H1 (cell line): ENCODE data around the gene CUTA. TPM values are rescaled to one million over a fixed set of nuclear protein-coding genes. Genes with fewer than 3 reads are reported as not detected.

Experiments used
- CTCF ChIA-PET: fragments of 300-600 bp; sonication (Branson Sonifier 250); formaldehyde crosslinking; loops from one replicate; lab custom pipeline; 2021; ENCODE audit not compliant: partially characterized antibody; lab: Charles Lee
- POLR2A ChIA-PET: fragments of 300-600 bp; sonication (Branson Sonifier 250); formaldehyde crosslinking; loops from one replicate; lab custom pipeline; 2021; ENCODE audit warnings: inconsistent platforms; ENCODE audit not compliant: partially characterized antibody; lab: Charles Lee
- DNase-seq, 2 experiments: peaks; one replicate each; pipeline versions ENCODE4 v3.0.0 to v3.0.0-alpha.2; 2010 to 2022; ENCODE audit warnings: low spot score in 2 of 2, low read depth in 1 of 2, mixed read lengths in 1 of 2
- FAIRE-seq: peaks from 2 replicates; lab custom pipeline; 2011; peaks lifted over from hg19 to GRCh38; lab: Jason Lieb, UNC
- H2AFZ ChIP-seq: 2 replicates; pipeline ENCODE4 v1.8.1; 2012; ENCODE audit warnings: low read length, inconsistent platforms
- H2AK5ac ChIP-seq: 2 replicates; pipeline ENCODE4 v1.6.1; 2013; ENCODE audit warnings: low read depth, low read length
- H2BK120ac ChIP-seq: replicated peaks from 2 replicates; pipeline ENCODE3; 2013; ENCODE audit warnings: low read depth, low read length, inconsistent platforms
- H2BK12ac ChIP-seq: 2 replicates; pipeline ENCODE4 v1.6.1; 2013; ENCODE audit warnings: low read depth, low read length
- H2BK15ac ChIP-seq: 2 replicates; pipeline ENCODE4 v1.6.1; 2013; ENCODE audit warnings: low read length
- H2BK20ac ChIP-seq: 2 replicates; pipeline ENCODE4 v1.6.1; 2013; ENCODE audit warnings: low read length
- H2BK5ac ChIP-seq: 2 replicates; pipeline ENCODE4 v1.6.1; 2013; ENCODE audit warnings: low read depth, low read length
- H3K14ac ChIP-seq: 2 replicates; pipeline ENCODE4 v1.6.1; 2013; ENCODE audit warnings: inconsistent platforms; ENCODE audit not compliant: insufficient read length
- H3K18ac ChIP-seq: 2 replicates; pipeline ENCODE4 v1.6.1; 2013; ENCODE audit warnings: low read length; ENCODE audit errors: extremely low read depth
- H3K23ac ChIP-seq: 2 replicates; pipeline ENCODE4 v1.6.1; 2013; ENCODE audit warnings: inconsistent platforms; ENCODE audit not compliant: insufficient read length
- H3K23me2 ChIP-seq: 2 replicates; pipeline ENCODE4 v1.6.1; 2013; ENCODE audit warnings: low read depth, low read length
- H3K27ac ChIP-seq: 2 replicates; pipeline ENCODE4 v1.6.1; 2011; ENCODE audit warnings: low read depth, low read length, inconsistent platforms
- H3K27me3 ChIP-seq, 4 experiments: replicated peaks in 1 of 4; 1 replicate in 1 of 4; 2 replicates in 3 of 4; pipeline versions ENCODE4 v1.6.1 to v1.8.1; 2011 to 2013; ENCODE audit warnings: low read length in 3 of 4, mild to moderate bottlenecking in 3 of 4, inconsistent platforms in 2 of 4, mixed read lengths in 2 of 4, moderate library complexity in 1 of 4; ENCODE audit not compliant: control insufficient read depth in 3 of 4, insufficient read depth in 3 of 4; ENCODE audit errors: extremely low read depth in 1 of 4
- H3K36me3 ChIP-seq, 4 experiments: 2 replicates each; pipeline versions ENCODE4 v1.6.1 to v1.8.1; 2011 to 2013; ENCODE audit warnings: mild to moderate bottlenecking in 4 of 4, low read length in 3 of 4, moderate library complexity in 2 of 4, control low read depth in 1 of 4, inconsistent platforms in 1 of 4; ENCODE audit not compliant: insufficient read depth in 4 of 4, control insufficient read depth in 2 of 4
- H3K4ac ChIP-seq: replicated peaks from 2 replicates; pipeline ENCODE3; 2013; ENCODE audit warnings: low read length, low read depth, mixed read lengths, inconsistent platforms; ENCODE audit not compliant: insufficient read length
- H3K4me1 ChIP-seq, 4 experiments: replicated peaks in 1 of 4; 1 replicate in 1 of 4; 2 replicates in 3 of 4; pipeline versions ENCODE4 v1.6.1 to v1.8.1; 2011 to 2013; ENCODE audit warnings: low read length in 3 of 4, inconsistent platforms in 2 of 4, mixed read lengths in 1 of 4; ENCODE audit not compliant: insufficient read depth in 4 of 4, control insufficient read depth in 3 of 4
- H3K4me2 ChIP-seq, 2 experiments: 2 replicates each; pipeline versions ENCODE4 v1.6.1 to v1.8.1; 2011 to 2013; ENCODE audit warnings: low read depth in 2 of 2, low read length in 2 of 2, control low read depth in 1 of 2, inconsistent platforms in 1 of 2, mild to moderate bottlenecking in 1 of 2; ENCODE audit not compliant: insufficient read depth in 1 of 2
- H3K4me3 ChIP-seq, 4 experiments: fragments of 200-600, 300-600 bp in 1 of 4; sonication (generic), shearing (Covaris generic), sonication (Bioruptor Twin) in 1 of 4; 2 replicates each; pipeline versions ENCODE4 v1.5.1 to v1.8.1; 2011 to 2016; ENCODE audit warnings: low read length in 4 of 4, low read depth in 3 of 4, control low read depth in 2 of 4, inconsistent platforms in 2 of 4, mild to moderate bottlenecking in 2 of 4, mixed read lengths in 1 of 4, moderate library complexity in 1 of 4; ENCODE audit not compliant: insufficient read depth in 2 of 4; ENCODE audit errors: extremely low read depth in 1 of 4
- H3K56ac ChIP-seq: replicated peaks from 2 replicates; pipeline ENCODE3; 2013; ENCODE audit warnings: low read depth, mild to moderate bottlenecking, mixed read lengths, low read length, inconsistent platforms; ENCODE audit not compliant: insufficient read length
- H3K79me1 ChIP-seq: 2 replicates; pipeline ENCODE4 v1.6.1; 2013; ENCODE audit warnings: low read depth, low read length, control low read depth
- H3K79me2 ChIP-seq, 2 experiments: 2 replicates each; pipeline versions ENCODE4 v1.6.1 to v1.8.1; 2012 to 2013; ENCODE audit warnings: low read length in 2 of 2, mild to moderate bottlenecking in 2 of 2, inconsistent platforms in 1 of 2; ENCODE audit not compliant: insufficient read depth in 2 of 2, control insufficient read depth in 1 of 2
- H3K9ac ChIP-seq, 4 experiments: replicated peaks in 1 of 4; 1 replicate in 1 of 4; 2 replicates in 3 of 4; pipeline versions ENCODE4 v1.6.1 to v1.8.1; 2011 to 2013; ENCODE audit warnings: low read depth in 3 of 4, low read length in 3 of 4, control low read depth in 2 of 4, mild to moderate bottlenecking in 2 of 4, moderate library complexity in 2 of 4, inconsistent platforms in 1 of 4; ENCODE audit errors: extremely low read depth in 1 of 4
- H3K9me3 ChIP-seq, 2 experiments: 2 replicates each; pipeline versions ENCODE4 v1.6.1 to v1.8.1; 2012 to 2013; ENCODE audit warnings: mild to moderate bottlenecking in 2 of 2, moderate library complexity in 2 of 2, control low read depth in 1 of 2, inconsistent platforms in 1 of 2, low read depth in 1 of 2, low read length in 1 of 2, mixed read lengths in 1 of 2; ENCODE audit not compliant: insufficient read depth in 2 of 2
- H4K20me1 ChIP-seq, 2 experiments: replicated peaks in 1 of 2; 2 replicates each; pipeline versions ENCODE3 to v1.8.1; 2011 to 2013; ENCODE audit warnings: inconsistent platforms in 2 of 2, low read length in 2 of 2, mild to moderate bottlenecking in 1 of 2; ENCODE audit not compliant: insufficient read depth in 2 of 2, control insufficient read depth in 1 of 2
- H4K5ac ChIP-seq: 2 replicates; pipeline ENCODE4 v1.6.1; 2013; ENCODE audit warnings: low read length, low read depth, mixed read lengths, inconsistent platforms; ENCODE audit not compliant: insufficient read length
- H4K8ac ChIP-seq: 2 replicates; pipeline ENCODE4 v1.8.0; 2013; ENCODE audit warnings: mild to moderate bottlenecking, moderate library complexity, low read length, inconsistent platforms; ENCODE audit not compliant: insufficient read depth; ENCODE audit errors: extremely low read depth
- H4K91ac ChIP-seq: replicated peaks from 2 replicates; pipeline ENCODE3; 2013; ENCODE audit warnings: low read length, mixed read lengths, inconsistent platforms; ENCODE audit not compliant: insufficient read length
- BRCA1 ChIP-seq: IDR thresholded peaks from 2 replicates; pipeline ENCODE4 v1.6.1; 2012; ENCODE audit warnings: low read depth, low read length, improper control_type of control experiment
- KDM1A ChIP-seq: fragments of 200-600, 300-600 bp; sonication (generic); IDR thresholded peaks from 2 replicates; pipeline ENCODE4 v1.7.1; 2016; ENCODE audit warnings: mild to moderate bottlenecking, low read length, borderline replicate concordance
- KDM4A ChIP-seq: IDR thresholded peaks from one replicate; pipeline ENCODE4 v1.7.1; 2012; ENCODE audit warnings: low read depth, mild to moderate bottlenecking, moderate library complexity, low read length, inconsistent platforms; ENCODE audit not compliant: severe bottlenecking
- RAD21 ChIP-seq, 2 experiments: IDR thresholded peaks in 1 of 2; conservative IDR thresholded peaks in 1 of 2; 2 replicates each; pipeline ENCODE4 v1.6.1; 2011; ENCODE audit warnings: low read depth in 2 of 2, low read length in 2 of 2, improper control_type of control experiment in 1 of 2, inconsistent platforms in 1 of 2, mild to moderate bottlenecking in 1 of 2, moderate library complexity in 1 of 2
- SAP30 ChIP-seq: fragments of 300-600 bp; sonication (generic); IDR thresholded peaks from 2 replicates; pipeline ENCODE4 v1.7.1; 2012; ENCODE audit warnings: low read length, moderate library complexity, mild to moderate bottlenecking, inconsistent platforms; ENCODE audit not compliant: insufficient read depth, insufficient replicate concordance
- SIN3A ChIP-seq, 2 experiments: IDR thresholded peaks in 1 of 2; conservative IDR thresholded peaks in 1 of 2; 2 replicates each; pipeline ENCODE4 v1.6.1; 2011 to 2012; ENCODE audit warnings: low read length in 2 of 2, improper control_type of control experiment in 1 of 2, low read depth in 1 of 2, mild to moderate bottlenecking in 1 of 2
- WGBS, 2 experiments: shearing (Covaris generic) in 1 of 2; methylation state at CpG; one replicate each; pipeline versions ENCODE4 v1.1.6 to v1.1.7; 2013 to 2015; ENCODE audit warnings: low lambda C conversion rate in 2 of 2, mixed read lengths in 2 of 2, inconsistent platforms in 1 of 2, low coverage in 1 of 2, missing lambda C conversion rate in 1 of 2; ENCODE audit not compliant: insufficient replicate concordance in 2 of 2, insufficient coverage in 1 of 2, insufficient read length in 1 of 2; ENCODE audit errors: extremely low coverage in 1 of 2, missing lambda C conversion rate in 1 of 2; 5-methylcytosine and 5-hydroxymethylcytosine counted together
- polyA plus RNA-seq, 7 experiments: library from polyadenylated mRNA; depleted of rRNA in 3 of 7; stranded (reverse) in 5 of 7; unstranded in 2 of 7; fragments of >200 nt in 5 of 7; fragments of 200-250 nt in 2 of 7; gene quantifications; 1 replicate in 5 of 7; 2 replicates in 1 of 7; 4 replicates in 1 of 7; pipeline versions ENCODE4 v1.2.1 to v1.2.3, GENCODE V29; 2011 to 2013; ENCODE audit warnings: missing spikeins in 2 of 7, mixed read lengths in 2 of 7
- total RNA-seq: library from RNA; stranded (reverse); fragmentation: NEBNext Ultra II Directional; extraction: Animal tissue kit (Norgen Biotek cat#: 25700); gene quantifications from 2 replicates; pipeline ENCODE4 v1.2.1, GENCODE V29; 2021
- TF ChIP-seq, protein P1 (sequence below), 3 experiments: IDR thresholded peaks; 1 replicate in 2 of 3; 2 replicates in 1 of 3; pipeline versions ENCODE4 v1.5.1 to v1.6.1; 2011; ENCODE audit warnings: low read length in 3 of 3, mild to moderate bottlenecking in 3 of 3, inconsistent platforms in 2 of 3, low read depth in 1 of 3, moderate library complexity in 1 of 3; ENCODE audit not compliant: insufficient read depth in 1 of 3; ENCODE audit errors: control extremely low read depth in 1 of 3

The CUTA gene
- total and polyA plus RNA-seq, 2 of the 8 experiments (the other 6 are each of a cell fraction or from before 2014, with no cell fraction given), result 297 to 460 TPM

DNA sequence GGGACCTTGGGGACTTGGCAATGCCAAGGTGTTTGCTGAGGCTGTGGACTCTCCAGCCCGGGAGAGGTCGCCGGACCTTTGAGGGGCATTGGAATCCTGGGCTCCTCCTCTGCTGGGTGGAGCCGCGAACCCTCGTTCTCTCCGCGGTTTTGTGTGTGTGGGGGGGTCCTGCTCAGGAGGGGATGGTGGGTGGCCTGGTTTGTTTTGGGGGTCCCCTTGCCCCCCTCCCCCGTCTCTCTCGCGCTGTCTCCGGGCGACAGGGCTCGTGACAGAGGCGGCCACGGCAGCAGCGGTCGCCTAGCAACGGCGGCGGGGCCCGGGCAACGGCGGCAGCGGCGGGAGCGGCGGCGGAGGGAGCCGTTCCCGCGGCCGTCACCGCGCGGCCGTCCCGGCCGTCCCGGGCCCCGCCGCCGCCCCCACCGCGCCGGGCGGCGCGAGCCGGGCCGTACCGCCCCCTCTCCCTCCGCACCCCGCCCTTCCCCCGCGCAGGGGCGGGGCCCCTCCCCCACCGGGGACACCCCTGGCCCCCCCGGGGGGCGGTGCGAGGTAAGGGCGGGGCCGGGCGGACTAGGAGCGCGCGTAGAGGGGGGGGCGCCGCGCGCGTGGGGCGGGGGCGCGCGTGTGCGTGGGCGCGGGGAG, 9.8 kb upstream of the CUTA start:
- POLR2A ChIA-PET, result no interaction called here
- peak overlapping the region; percentile 47 to 77 (median 58) for H3K4me3 ChIP-seq
- TF ChIP-seq, protein P1, sequence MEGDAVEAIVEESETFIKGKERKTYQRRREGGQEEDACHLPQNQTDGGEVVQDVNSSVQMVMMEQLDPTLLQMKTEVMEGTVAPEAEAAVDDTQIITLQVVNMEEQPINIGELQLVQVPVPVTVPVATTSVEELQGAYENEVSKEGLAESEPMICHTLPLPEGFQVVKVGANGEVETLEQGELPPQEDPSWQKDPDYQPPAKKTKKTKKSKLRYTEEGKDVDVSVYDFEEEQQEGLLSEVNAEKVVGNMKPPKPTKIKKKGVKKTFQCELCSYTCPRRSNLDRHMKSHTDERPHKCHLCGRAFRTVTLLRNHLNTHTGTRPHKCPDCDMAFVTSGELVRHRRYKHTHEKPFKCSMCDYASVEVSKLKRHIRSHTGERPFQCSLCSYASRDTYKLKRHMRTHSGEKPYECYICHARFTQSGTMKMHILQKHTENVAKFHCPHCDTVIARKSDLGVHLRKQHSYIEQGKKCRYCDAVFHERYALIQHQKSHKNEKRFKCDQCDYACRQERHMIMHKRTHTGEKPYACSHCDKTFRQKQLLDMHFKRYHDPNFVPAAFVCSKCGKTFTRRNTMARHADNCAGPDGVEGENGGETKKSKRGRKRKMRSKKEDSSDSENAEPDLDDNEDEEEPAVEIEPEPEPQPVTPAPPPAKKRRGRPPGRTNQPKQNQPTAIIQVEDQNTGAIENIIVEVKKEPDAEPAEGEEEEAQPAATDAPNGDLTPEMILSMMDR (IDR thresholded peaks at IDR 0.05; ENCODE audit: control extremely low read depth in 1 of 3, insufficient read depth in 1 of 3, low read depth in 1 of 3, low read length in 3 of 3), result peak in 1 of 3 experiments; percentile 27; a peak in 1 of 4 replicates
- peak; percentile 60 to 89; a peak in 2 of 4 replicates for TF ChIP-seq SIN3A (conservative IDR thresholded peaks at IDR 0.05 in 1 of 2, IDR thresholded peaks at IDR 0.05 in 1 of 2; ENCODE audit: low read depth in 1 of 2, low read length in 2 of 2)
- no peak for TF ChIP-seq BRCA1
- TF ChIP-seq KDM4A, result peak; percentile 32
- peak in 1 of 2 experiments; percentile 10; a peak in 1 of 4 replicates for TF ChIP-seq RAD21 (IDR thresholded peaks at IDR 0.05 in 1 of 2, conservative IDR thresholded peaks at IDR 0.05 in 1 of 2; ENCODE audit: low read depth in 2 of 2, low read length in 2 of 2)
- TF ChIP-seq KDM1A, result no peak
- peak; percentile 74 for TF ChIP-seq SAP30
- H2BK20ac ChIP-seq, result no peak overlapping the region
- peaks cover 0 to 10% (median 8%) of the 10 kb centered on the region in 4 experiments; a peak in 5 of 8 replicates for H3K36me3 ChIP-seq
- H3K23me2 ChIP-seq, result peaks cover 32% of the 10 kb centered on the region
- no peaks in the 10 kb centered on the region for H3K9me3 ChIP-seq
- WGBS, 2 experiments, result 0% methylated on average over 8 of the region's 79 CpGs; no CpG with 5 or more reads in 1 of the 2 experiments
- no peak overlapping the region for H2AFZ ChIP-seq
- H2BK5ac ChIP-seq, result 0 out of 2 replicates have a peak overlapping the region, but pooled peaks have one; percentile 30
- peaks cover 0 to 10% of the 10 kb centered on the region in 2 experiments for H4K20me1 ChIP-seq
- no peak overlapping the region; the same call in 1 of the 2 replicates for H3K18ac ChIP-seq
- H2BK15ac ChIP-seq, result no peak overlapping the region
- no peak overlapping the region for H2AK5ac ChIP-seq
- H3K4ac ChIP-seq, result no peak overlapping the region
- H4K5ac ChIP-seq, result no peak overlapping the region
- peak in 1 of 2 experiments; percentile 67 for DNase-seq
- peak overlapping the region; percentile 4; the same call in 1 of the 2 replicates for H3K27ac ChIP-seq
- no peak overlapping the region; a peak in 1 of 7 replicates for H3K9ac ChIP-seq
- peaks cover 15 to 45% (median 22%) of the 10 kb centered on the region in 4 experiments for H3K4me1 ChIP-seq
- CTCF ChIA-PET, result no interaction called here
- no peak for FAIRE-seq
- no peak overlapping the region for H2BK120ac ChIP-seq
- H3K79me2 ChIP-seq, result peaks cover 13 to 67% of the 10 kb centered on the region in 2 experiments
- peaks cover 14% of the 10 kb centered on the region for H3K79me1 ChIP-seq
- no peak overlapping the region for H3K23ac ChIP-seq
- peak overlapping the region; percentile 83 to 87 for H3K4me2 ChIP-seq
- no peak overlapping the region for H4K91ac ChIP-seq
- H4K8ac ChIP-seq, result no peak overlapping the region
- H3K56ac ChIP-seq, result no peak overlapping the region
- H3K27me3 ChIP-seq, result no peaks in the 10 kb centered on the region
- no peak overlapping the region for H2BK12ac ChIP-seq
- no peak overlapping the region for H3K14ac ChIP-seq
